HG03342 (cell line): ENCODE data around the gene MTUS2.

Source experiments
- ATAC-seq: cut with Tn5 transposase; IDR thresholded peaks from one replicate; pipeline ENCODE4 v1.9.1; 2021; ENCODE audit warnings: mild to moderate bottlenecking, moderate library complexity; ENCODE audit not compliant: unreplicated experiment

The MTUS2 gene

DNA sequence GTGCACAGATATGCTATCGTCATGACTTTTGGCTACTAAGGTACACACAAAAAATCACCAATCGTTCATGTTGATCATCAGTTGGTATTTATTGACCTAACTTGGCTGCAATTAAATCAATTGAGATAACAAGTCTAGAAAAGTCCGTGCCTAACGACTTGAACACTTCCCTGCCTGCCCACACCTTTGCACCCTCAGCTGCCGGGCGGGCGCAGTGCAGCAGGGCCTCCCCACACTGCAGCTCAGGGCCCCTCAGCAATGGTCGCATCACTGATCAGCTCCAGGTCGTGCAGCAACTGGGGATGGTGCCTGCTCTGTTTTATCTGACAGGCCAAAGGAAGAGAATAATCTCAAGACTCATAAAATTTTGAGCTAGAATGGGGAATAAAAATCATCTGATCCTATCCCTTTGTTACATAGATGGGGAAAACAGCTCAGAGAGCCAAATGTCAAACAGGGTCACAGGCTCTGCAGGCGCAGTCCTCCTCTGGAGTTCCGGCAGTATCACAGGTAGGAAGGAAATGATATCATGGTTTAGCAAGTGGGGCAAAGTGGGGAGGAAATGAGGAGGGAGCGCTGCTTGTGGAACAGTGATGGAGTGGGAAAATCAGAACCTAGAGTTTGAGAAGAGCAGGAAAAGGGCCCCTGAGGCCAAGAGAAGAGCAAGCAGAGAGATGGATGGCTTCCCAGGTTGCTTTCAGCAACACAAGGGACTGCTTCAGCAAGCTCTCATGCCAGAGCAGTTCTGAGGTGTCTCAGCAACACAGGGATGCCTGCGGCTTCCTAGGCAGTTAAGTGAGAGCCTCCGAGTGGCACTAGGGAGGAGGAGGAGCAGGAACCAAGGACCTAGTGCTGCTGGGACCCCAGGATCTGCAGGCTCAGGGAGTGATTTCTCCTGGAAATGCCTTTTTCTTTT, 717.9 kb downstream of the MTUS2 start:
- no peak for ATAC-seq

DNA sequence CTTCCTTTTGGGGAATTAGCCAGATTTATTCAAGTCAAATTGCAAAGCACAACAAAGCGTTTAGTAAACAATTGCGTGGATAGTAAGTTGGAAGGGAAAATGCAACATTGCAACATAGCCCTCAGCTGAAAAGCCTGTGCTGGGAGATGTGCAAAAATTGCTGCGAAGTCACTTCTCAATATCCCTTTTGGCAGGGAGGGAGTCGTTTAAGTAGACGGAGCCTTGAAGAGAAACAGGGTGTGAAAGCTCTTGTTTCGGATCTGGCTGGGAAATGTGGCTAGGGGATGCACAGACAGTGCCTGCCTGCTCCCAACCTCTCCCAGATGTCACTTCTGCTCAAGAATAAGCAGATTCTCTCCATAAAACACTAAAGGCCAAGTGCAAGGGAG, 718.5 kb downstream of the MTUS2 start:
- no peak for ATAC-seq

DNA sequence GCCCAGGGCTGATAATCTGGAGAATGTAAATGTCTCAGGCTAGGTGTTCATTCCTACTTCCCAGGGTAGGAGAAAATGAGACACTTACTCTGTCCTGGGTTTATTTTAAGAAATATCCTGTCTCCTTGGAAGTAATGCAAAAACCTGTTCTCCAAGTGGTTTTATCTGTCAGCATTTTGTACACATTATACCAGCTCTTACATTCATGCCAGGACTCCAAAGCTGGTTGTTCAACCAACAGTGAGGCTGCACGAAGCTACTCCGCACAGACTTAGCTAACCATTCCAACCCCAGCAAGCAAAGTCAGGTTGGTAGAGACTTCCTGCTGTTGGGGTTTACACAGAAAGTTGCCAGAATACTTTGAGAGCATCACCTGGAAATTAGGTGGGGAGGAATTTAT, 719.7 kb downstream of the MTUS2 start:
- no peak for ATAC-seq

DNA sequence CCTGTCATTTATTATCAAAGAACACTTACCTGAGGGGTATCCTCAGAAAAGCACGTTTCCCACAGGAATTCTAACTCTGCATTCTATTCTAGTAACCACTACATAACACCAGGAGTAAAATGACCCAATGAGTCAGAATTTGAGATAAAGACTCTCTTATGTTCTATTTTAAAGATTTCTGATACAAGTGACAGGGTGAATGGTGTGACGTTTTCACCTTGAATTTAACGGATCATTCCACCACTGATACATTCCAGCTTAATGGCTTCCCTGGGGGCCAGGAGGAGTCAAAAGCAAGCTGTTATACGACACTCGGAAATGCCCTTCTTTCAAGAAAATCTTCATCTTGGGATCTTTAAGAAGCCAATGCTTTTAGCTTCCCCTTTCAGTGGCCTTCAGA, 720.2 kb downstream of the MTUS2 start:
- ATAC-seq: no peak

DNA sequence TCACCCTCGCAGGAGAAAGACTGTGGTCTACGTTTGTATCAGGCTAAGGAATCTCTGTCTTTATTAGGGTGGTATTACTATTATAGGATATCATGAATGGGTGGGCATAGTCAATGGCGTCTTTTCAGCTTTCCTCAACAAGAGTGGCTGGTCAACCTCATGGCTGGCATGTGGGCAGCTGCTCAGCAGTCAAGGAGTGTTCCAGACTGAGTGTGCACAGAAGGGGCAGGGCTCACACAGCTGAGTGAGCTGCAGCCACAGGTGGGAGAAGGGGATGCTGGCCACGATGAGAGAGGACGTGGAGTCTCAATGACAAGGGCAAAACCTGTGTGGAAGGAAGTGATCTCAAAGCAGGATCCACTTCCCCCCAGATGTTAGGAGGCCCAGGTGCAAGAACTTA, 720.7 kb downstream of the MTUS2 start:
- no peak for ATAC-seq

DNA sequence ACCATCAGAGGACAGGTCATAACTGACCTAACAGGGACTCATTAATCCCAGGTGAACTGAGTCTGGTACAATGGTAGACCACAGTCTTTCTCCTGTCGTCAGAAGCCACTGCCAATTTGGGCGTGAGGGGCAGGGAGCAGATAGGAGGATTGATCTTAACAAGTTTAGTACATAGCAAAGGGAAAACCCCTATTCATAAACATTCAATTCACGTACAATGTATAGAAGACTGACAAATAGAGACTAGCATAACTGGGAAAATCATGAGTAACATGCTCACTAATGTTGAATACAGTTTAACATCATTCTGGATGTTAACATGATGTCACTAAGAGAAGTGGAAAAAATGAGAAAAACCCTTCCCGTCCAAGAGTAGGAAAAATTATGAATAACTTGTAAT, 721.3 kb downstream of the MTUS2 start:
- no peak for ATAC-seq

DNA sequence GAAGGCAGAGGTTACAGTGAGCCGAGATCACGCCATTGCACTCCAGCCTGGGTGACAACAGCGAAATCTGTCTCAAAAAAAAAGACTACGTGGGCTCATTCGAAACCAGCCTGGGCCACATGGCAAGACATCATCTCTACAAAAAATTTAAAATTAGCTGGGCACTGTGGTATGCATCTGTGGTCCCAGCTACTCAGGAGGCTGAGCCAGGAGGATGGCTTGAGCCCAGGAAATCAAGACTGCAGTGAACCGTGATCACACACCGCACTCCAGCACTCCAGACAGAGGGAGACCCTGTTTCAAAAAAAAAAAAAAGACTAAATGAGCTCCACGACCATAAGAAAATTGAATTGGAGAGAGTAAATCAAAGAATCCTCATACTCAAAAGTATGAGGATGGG, 722.2 kb downstream of the MTUS2 start:
- ATAC-seq: no peak

DNA sequence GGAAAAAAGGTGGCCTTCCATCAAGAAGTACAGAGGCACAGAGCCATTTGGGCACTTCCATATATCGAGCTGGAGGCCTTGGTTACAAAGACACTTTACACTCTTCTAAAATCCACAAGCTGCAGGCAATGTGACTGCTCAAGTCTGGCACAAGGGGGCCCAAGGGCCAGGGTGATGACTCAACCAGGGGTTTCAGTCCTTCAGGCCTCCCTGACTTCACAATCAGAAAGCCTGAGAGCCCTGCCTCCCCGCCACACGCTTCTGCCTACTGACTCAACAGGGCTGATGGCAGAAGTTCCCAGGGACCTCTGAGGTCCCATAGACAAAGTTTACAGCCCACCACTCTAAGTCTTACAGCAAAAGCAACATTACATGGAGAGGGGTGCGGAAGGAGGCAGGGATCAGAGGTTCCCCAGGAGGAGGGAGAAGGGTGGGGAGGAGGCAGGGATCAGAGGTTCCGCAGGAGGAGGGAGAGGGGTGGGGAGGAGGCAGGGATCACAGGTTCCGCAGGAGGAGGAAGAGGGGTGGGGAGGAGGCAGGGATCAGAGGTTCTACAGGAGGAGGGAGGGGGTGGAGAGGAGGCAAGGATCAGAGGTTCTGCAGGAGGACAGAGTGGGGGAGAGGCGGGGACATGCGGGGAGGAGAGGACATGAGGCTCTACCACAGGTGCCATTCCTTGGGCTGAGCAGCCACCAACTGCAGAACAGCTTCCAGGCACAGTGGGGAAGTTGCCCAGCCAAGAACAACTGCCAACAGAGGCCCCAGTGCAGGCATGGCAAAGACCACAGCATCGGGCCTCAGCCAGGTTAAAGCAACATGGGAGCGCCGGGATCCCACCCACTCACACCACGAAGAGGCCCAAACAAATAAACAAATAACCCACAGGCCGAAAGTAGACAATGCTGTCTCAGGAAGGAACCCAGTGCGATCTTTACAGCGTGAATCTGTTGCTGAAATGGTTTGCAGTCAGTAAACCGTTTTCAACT, 723.4 kb downstream of the MTUS2 start:
- ATAC-seq: peak; percentile 99

DNA sequence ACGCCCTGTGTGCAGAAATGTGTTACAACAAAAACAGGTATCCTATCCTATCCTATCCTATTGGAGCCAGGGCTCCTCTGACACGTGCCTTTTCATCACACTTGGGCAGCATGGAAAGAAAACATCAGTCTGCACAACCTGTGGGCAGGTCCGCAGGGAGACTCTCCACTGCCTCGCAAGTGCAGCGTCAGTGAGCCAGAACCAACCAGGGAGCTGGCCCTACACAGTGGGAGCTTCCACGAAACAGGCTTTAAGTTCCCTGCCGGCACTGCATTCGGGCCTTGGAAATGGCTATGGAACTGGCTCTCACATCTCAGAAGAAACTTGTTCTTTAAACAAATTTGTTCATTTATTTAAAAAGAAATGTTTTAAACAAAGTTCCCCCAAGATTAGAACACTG, 725.8 kb downstream of the MTUS2 start:
- no peak for ATAC-seq

DNA sequence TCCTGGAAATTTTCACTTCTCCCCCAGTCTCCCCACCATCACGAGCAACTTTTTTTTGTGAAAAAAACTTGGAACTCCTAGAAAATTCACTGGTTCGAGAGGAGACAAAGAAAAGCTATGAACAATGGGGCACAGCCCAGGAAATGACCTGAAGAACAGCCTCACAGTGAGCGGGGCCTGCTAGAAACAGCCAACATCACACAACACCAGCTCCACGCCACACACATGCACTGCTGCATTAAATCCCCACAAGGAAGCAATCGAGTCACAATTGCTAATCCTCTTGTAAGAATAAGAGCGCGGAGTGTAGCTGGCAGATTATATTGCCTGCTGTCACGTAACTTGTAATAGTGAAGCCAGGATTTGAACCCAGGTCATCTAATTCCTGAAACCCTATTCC, 726.5 kb downstream of the MTUS2 start:
- no peak for ATAC-seq

DNA sequence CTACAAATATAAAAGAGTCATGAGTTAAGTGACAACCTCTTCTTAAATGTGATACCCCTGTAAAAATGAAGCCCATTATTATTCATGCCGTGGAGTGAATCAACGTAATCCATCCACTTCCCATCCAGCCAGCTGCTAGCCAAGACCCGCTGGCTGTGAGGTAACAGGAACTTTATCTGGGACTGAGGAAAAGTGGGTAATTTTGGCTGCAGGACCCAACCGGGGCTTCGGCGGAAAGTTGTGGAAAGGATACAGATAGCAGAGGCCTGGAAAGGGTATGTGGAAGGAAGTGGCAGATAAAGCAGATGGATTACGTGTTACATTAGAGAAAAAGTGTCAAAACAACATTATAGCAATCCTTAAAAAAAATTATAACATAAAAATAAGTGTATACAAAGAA, 727.0 kb downstream of the MTUS2 start:
- no peak for ATAC-seq

DNA sequence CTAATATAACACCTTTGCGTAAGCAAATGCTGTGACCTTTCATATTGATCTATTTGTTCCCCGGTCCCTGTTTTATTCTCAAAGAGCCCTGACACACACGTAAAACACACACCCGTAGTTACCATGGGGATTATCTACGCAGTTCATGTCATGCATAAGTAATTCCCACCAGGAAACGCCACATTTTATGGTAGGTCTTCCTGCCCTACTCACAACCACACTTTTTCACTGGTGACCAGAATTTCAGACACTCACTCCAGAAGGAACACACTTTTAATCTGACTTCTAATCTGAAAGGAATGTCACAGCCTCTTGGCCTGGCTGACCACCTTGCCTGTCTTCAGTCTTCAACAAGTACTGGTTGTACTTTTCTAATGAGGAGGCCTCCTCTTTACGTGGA, 728.6 kb downstream of the MTUS2 start:
- no peak for ATAC-seq

DNA sequence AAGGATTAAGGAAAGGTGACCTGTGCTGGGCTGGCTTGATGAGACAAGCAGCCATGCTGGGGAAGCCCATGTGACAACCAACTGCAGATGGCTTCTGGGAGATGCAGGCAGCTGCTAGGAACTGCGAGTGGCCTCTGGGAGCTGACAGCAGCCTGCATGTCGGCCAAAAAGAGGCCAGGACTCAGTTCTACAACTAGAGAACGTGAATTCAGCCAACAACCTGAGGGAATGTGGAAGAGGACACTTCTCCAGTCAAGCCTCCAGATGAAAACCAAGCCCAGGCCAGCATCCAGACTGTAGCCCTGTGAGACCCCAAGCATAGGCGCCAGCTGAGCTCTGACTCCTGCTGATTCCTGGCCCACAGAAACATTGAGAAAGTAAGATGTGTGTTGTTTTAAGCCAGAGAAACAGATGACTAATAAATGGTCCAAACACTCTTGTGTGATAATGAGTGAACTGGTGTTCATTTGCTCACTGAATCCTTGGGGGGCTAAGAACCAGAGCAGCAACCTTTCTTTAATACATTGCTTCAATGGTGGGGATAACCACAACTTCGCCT, 730.4 kb downstream of the MTUS2 start:
- no peak for ATAC-seq

DNA sequence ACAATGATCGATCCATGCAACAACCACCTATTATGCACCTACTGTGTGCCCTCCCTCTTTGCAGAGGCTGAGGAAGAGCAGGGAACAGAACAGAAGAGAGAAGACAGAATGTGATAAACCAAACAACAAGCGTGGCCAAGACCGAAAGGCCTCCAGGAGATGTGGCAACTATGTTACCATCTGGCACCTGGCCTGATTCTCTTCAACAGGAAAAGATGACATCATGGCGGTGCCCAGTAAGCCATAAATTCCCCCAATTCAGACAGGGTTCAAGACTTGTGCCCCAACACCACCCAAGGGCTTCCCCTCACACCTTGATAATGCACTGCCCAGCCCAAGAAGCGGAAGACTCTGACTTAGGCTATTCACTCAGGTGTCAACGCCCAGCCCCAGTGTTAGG, 731.1 kb downstream of the MTUS2 start:
- ATAC-seq: no peak
